ENCODE measurements around the gene LMAN1L. TPM values are rescaled to one million over a fixed set of nuclear protein-coding genes. Genes with fewer than 3 reads are reported as not detected.
A peak's percentile ranks its signal among the peaks of the same experiment; 100 is the strongest.

Gene LMAN1L
- total RNA-seq, 4 donors from 2014 or later, result not detected

DNA sequence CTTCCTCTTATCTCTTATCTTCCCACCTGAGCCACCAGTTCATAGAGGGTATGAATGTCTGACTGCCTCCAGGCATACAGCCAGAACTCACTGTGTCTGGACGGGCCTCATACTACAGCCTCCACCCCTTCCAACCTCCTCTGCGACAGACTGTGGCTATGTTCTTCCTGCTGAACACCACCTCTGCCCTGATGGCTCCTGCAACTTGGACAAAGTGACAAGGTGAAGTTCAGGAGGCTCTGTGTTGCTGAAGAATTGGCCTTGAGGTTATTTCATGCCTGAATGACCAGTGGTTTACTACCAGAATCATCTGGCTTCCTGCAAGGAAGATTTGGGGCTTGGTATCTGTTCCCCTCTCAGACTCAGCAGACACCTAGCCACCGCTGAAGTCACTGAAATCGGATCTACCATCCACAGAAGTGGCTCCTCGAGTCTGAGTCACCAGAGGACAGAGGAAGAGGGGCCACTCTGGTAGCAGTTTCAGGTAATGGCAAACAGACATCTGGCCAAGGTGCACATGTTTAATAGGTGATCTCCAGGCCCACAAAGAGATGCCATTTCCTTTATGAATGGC, 44.5 kb downstream of the LMAN1L start:
- ATAC-seq (peak; percentile 63 to 76), DNase-seq (peak in 1 of 2 donors; percentile 45)
- TF ChIP-seq POLR2A (IDR thresholded peaks at IDR 0.05), result no peak
- TF ChIP-seq, protein P1, sequence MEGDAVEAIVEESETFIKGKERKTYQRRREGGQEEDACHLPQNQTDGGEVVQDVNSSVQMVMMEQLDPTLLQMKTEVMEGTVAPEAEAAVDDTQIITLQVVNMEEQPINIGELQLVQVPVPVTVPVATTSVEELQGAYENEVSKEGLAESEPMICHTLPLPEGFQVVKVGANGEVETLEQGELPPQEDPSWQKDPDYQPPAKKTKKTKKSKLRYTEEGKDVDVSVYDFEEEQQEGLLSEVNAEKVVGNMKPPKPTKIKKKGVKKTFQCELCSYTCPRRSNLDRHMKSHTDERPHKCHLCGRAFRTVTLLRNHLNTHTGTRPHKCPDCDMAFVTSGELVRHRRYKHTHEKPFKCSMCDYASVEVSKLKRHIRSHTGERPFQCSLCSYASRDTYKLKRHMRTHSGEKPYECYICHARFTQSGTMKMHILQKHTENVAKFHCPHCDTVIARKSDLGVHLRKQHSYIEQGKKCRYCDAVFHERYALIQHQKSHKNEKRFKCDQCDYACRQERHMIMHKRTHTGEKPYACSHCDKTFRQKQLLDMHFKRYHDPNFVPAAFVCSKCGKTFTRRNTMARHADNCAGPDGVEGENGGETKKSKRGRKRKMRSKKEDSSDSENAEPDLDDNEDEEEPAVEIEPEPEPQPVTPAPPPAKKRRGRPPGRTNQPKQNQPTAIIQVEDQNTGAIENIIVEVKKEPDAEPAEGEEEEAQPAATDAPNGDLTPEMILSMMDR (IDR thresholded peaks at IDR 0.05 in 4 of 5, conservative IDR thresholded peaks at IDR 0.05 in 1 of 5), result no peak
- Histone ChIP-seq H3K27ac (peak overlapping the region; percentile 70 to 74 (median 72)), H3K4me1 (peaks cover 37 to 48% of the 10 kb centered on the region in 2 donors), H3K36me3 (peaks cover 0 to 22% of the 10 kb centered on the region in 2 donors), H3K27me3 (no peaks in the 10 kb centered on the region), H3K4me3 (no peak overlapping the region), H3K9me3 (no peaks in the 10 kb centered on the region)
- intact Hi-C loops (cut with DNase I; ENCODE audit: low total_unique reads), result no loop called here
- in situ Hi-C loops (cut with MboI; ENCODE audit: low sequenced_read_pairs in 4 of 4), result no loop called here

DNA sequence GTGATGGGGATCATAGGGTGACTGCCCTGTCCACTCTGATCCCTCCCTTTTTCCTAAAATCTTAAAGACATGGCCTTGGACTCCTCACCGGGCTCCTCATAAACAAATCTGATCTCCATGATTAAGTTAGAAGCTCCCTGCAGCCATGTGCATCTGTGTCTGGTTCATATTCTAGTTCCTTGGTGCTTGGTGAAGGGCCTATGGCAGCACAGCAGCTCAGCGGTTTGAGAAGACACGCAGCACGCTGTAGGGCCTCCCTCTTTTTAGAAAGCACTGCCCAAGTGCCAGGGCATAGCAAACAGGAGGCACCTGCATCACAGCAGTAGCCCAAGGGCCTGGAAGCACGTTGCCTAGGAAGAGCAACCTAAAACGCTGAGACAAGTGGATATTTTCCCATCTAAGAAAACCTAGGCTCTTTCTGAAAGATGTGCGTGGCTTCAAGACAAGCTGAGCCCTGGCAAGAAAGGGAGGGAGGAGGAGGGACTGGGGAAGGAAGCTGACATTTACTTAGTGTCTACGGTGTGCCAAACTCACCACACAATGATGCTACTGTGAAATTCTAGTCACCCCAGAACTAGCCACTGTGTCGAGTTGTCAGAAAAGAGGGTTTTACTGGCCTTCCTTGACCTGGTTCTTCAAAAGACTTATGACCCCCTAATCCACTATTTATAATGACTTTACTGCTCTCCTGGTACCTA, 45.2 kb downstream of the LMAN1L start:
- DNase-seq (no peak), ATAC-seq (no peak)
- Histone ChIP-seq H3K4me1 (peaks cover 37 to 49% of the 10 kb centered on the region in 2 donors), H3K27me3 (no peaks in the 10 kb centered on the region), H3K36me3 (peaks cover 0 to 15% of the 10 kb centered on the region in 2 donors), H3K4me3 (no peak overlapping the region), H3K27ac (peak overlapping the region; percentile 70 to 74 (median 72)), H3K9me3 (no peaks in the 10 kb centered on the region)
- intact Hi-C loops (cut with DNase I; ENCODE audit: low total_unique reads), result no loop called here
- no peak for TF ChIP-seq POLR2A (IDR thresholded peaks at IDR 0.05)
- TF ChIP-seq, protein P1 (IDR thresholded peaks at IDR 0.05 in 4 of 5, conservative IDR thresholded peaks at IDR 0.05 in 1 of 5), result no peak
- in situ Hi-C loops (cut with MboI; ENCODE audit: low sequenced_read_pairs in 4 of 4), result no loop called here

DNA sequence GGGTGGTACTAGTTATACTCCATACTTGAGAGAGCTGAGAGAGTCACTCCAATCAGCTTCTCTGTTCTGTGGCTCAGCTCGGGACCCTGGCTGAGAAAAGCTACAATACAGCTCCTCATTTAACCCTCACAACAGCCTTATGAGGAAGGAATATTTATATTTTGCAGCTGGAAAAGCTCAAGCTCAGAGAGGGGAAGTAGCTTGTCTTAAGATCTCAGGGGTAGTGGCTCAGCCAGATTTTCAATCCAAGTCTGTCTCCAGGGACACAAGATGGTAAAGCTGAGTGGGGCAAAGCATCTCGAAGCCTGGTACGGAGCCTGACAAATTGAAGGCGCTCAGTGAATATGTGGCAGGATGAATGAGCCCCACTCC, 45.7 kb downstream of the LMAN1L start:
- in situ Hi-C loops (cut with MboI; ENCODE audit: low sequenced_read_pairs in 4 of 4) (no loop called here), intact Hi-C loops (cut with DNase I; ENCODE audit: low total_unique reads) (no loop called here)
- DNase-seq, result no peak
- Histone ChIP-seq H3K4me3 (no peak overlapping the region), H3K36me3 (peaks cover 0 to 10% of the 10 kb centered on the region in 2 donors), H3K27ac (peak overlapping the region; percentile 70 to 74 (median 72)), H3K9me3 (no peaks in the 10 kb centered on the region), H3K4me1 (peaks cover 41 to 51% of the 10 kb centered on the region in 2 donors), H3K27me3 (no peaks in the 10 kb centered on the region)
- TF ChIP-seq, protein P1 (IDR thresholded peaks at IDR 0.05 in 4 of 5, conservative IDR thresholded peaks at IDR 0.05 in 1 of 5), result no peak
- no peak for TF ChIP-seq POLR2A (IDR thresholded peaks at IDR 0.05)
- ATAC-seq, result no peak

DNA sequence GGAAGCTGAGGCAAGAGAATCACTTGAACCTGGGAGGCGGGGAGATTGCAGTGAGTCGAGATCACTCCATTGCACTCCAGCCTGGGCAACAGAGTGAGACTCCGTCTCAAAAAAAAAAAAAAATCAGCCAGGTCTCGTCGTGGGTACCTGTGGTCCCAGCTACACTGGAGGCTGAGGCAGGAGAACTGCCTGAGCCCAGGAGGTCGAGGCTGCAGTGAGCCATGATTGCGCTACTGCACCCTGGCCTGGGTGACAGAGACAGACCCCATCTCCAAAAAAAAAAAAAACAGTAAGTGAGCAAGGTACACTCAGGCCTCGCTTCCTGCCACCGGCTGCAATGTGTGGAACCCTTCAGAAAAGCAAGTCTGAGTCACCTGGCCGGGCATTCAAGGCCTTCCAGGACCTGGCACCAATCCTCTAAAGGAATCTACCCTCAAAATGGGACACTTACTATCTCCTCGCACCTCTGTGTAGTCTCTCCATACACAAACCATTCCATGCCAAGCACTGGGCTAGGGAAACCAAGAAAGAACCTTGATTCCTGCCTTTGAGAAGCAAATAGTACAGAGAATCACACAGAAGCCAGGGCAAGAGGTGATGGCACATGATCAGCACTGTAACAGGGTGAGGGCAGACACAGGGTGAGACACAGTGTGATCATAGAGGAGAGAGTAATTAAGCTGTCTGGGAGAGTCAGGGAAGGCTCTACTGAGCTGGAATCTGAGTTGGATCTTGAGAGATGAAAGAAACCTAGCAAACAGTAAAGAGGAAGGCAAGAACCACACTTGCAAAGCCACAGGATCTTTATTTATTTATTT, 50.8 kb downstream of the LMAN1L start:
- no peaks in the 10 kb centered on the region for H3K27me3 ChIP-seq
- ATAC-seq (peak; percentile 25 to 59), DNase-seq (no peak)
- H3K9me3 ChIP-seq, result no peaks in the 10 kb centered on the region
- intact Hi-C loops (cut with DNase I; ENCODE audit: low total_unique reads), result no loop called here
- peak overlapping the region; percentile 47 to 77 (median 60) for H3K27ac ChIP-seq
- in situ Hi-C loops (cut with MboI; ENCODE audit: low sequenced_read_pairs in 4 of 4), result no loop called here
- no peaks in the 10 kb centered on the region for H3K36me3 ChIP-seq
- TF ChIP-seq POLR2A (IDR thresholded peaks at IDR 0.05), result no peak
- TF ChIP-seq, protein P1 (IDR thresholded peaks at IDR 0.05 in 4 of 5, conservative IDR thresholded peaks at IDR 0.05 in 1 of 5), result no peak
- peaks cover 49 to 62% of the 10 kb centered on the region in 2 donors for H3K4me1 ChIP-seq
- H3K4me3 ChIP-seq, result no peak overlapping the region
